IPS-18c (cell line): ENCODE measurements around the gene ZNF584.
"Not testable (repeated sequence)": the region's sequence is repeated elsewhere in the genome, so short reads cannot be mapped to it uniquely, and the experiment has no call there.

ENCODE experiments used
- H3K4me3 ChIP-seq: 2 replicates; pipeline ENCODE4 v1.7.0; 2013; ENCODE audit warnings: low read depth, mild to moderate bottlenecking, low read length, moderate library complexity; ENCODE audit not compliant: insufficient read depth
- H3K9me3 ChIP-seq: one replicate; pipeline ENCODE4 v1.6.1; 2013; ENCODE audit warnings: mild to moderate bottlenecking, low read length, moderate library complexity; ENCODE audit not compliant: control insufficient read depth, insufficient read depth

The ZNF584 gene

GRCh38 chr19:58439576-58440554 is 31.4 kb downstream of the ZNF584 start, which contains the start of gene ZNF132:
Gene ZNF132 (minus strand): TSS chr19:58440153. CDS start chr19:58439821, 332 bp downstream.
- H3K4me3 ChIP-seq, result peak within 1 kb of the TSS; percentile 88
- peaks cover 11% of the 10 kb centered on the region for H3K9me3 ChIP-seq

GRCh38 chr19:58440556-58440955 is 32.1 kb downstream of the ZNF584 start:
- peak overlapping the region; percentile 50 for H3K4me3 ChIP-seq
- H3K9me3 ChIP-seq, result peaks cover 4% of the 10 kb centered on the region

- not testable (repeated sequence) for H3K4me3 ChIP-seq, H3K9me3 ChIP-seq
Measured at GRCh38 chr19:58442986-58443385, 34.5 kb downstream of the ZNF584 start.

GRCh38 chr19:58448860-58449259 is 40.4 kb downstream of the ZNF584 start:
- not testable (repeated sequence) for H3K9me3 ChIP-seq, H3K4me3 ChIP-seq

GRCh38 chr19:58449980-58450379 is 41.5 kb downstream of the ZNF584 start:
- H3K9me3 ChIP-seq, H3K4me3 ChIP-seq: not testable (repeated sequence)

GRCh38 chr19:58450856-58451357 is 42.5 kb downstream of the ZNF584 start:
- peak overlapping the region; percentile 83 for H3K4me3 ChIP-seq

GRCh38 chr19:58451358-58452101 is 43.1 kb downstream of the ZNF584 start, which contains the start of gene ZNF324B:
Gene ZNF324B (plus strand): TSS chr19:58451622. CDS start chr19:58453702, 2,080 bp downstream.
- H3K9me3 ChIP-seq, result peaks cover 3% of the 10 kb centered on the region
- peak within 1 kb of the TSS; percentile 83 for H3K4me3 ChIP-seq

More at GRCh38 chr19:58450856-58451357, 42.5 kb downstream of the ZNF584 start:
- H3K9me3 ChIP-seq, result peaks cover 3% of the 10 kb centered on the region

GRCh38 chr19:58453743-58454142 is 45.3 kb downstream of the ZNF584 start:
- no peaks in the 10 kb centered on the region for H3K9me3 ChIP-seq

GRCh38 chr19:58455306-58455705 is 46.9 kb downstream of the ZNF584 start:
- Histone ChIP-seq H3K4me3 (no peak overlapping the region), H3K9me3 (no peaks in the 10 kb centered on the region)

More at GRCh38 chr19:58453743-58454142, 45.3 kb downstream of the ZNF584 start:
- no peak overlapping the region for H3K4me3 ChIP-seq

GRCh38 chr19:58456111-58456510 is 47.7 kb downstream of the ZNF584 start:
- H3K9me3 ChIP-seq, result no peaks in the 10 kb centered on the region
- H3K4me3 ChIP-seq, result no peak overlapping the region

GRCh38 chr19:58460039-58460438 is 51.6 kb downstream of the ZNF584 start:
- Histone ChIP-seq H3K4me3 (no peak overlapping the region), H3K9me3 (peaks cover 2% of the 10 kb centered on the region)

GRCh38 chr19:58466089-58466759 is 57.8 kb downstream of the ZNF584 start:
- Histone ChIP-seq H3K4me3 (peak overlapping the region; percentile 56), H3K9me3 (peaks cover 2% of the 10 kb centered on the region)

- peak within 1 kb of the TSS; percentile 83 for H3K4me3 ChIP-seq
- peaks cover 2% of the 10 kb centered on the region for H3K9me3 ChIP-seq
Measured at GRCh38 chr19:58466760-58467589, 58.5 kb downstream of the ZNF584 start, which contains the start of gene ZNF324. Gene ZNF324 (plus strand): TSS chr19:58467080. CDS start chr19:58469186, 2,106 bp downstream.
